DLD1 (cell line): ENCODE data around the gene FMR1.

Experiments used
- in situ Hi-C: cut with HindIII; loops from 2 replicates; pipeline ENCODE4 v1.10.0; 2017; ENCODE audit warnings: low sequenced_read_pairs

The FMR1 gene

GRCh38 chrX:147911192-147912022, at the start of gene FMR1:
TSS of gene FMR1 (plus strand) at chrX:147911919. CDS start at chrX:147912180, 261 bp downstream.
- in situ Hi-C loops, result no loop called here

GRCh38 chrX:147875866-147876596, 35.7 kb upstream of the FMR1 start:
- in situ Hi-C loops, result no loop called here

- in situ Hi-C loops, result no loop called here
These were observed 34.7 kb upstream of the FMR1 start for GRCh38 chrX:147876849-147877646.

GRCh38 chrX:147877726-147878125, 34.0 kb upstream of the FMR1 start:
- in situ Hi-C loops, result no loop called here

GRCh38 chrX:147884958-147885357, 26.8 kb upstream of the FMR1 start:
- in situ Hi-C loops, result no loop called here

- in situ Hi-C loops, result no loop called here
These were observed 21.0 kb upstream of the FMR1 start for GRCh38 chrX:147890756-147891155.

GRCh38 chrX:147891896-147892295, 19.8 kb upstream of the FMR1 start:
- in situ Hi-C loops, result no loop called here

- in situ Hi-C loops, result no loop called here
These were observed 18.0 kb upstream of the FMR1 start for GRCh38 chrX:147893741-147894140.

GRCh38 chrX:147894366-147894963, 17.3 kb upstream of the FMR1 start:
- in situ Hi-C loops, result no loop called here

- in situ Hi-C loops, result no loop called here
These were observed 14.6 kb upstream of the FMR1 start for GRCh38 chrX:147897117-147897516.

- in situ Hi-C loops, result no loop called here
These were observed 12.8 kb upstream of the FMR1 start for GRCh38 chrX:147898951-147899350.

- in situ Hi-C loops, result no loop called here
These were observed 12.2 kb upstream of the FMR1 start for GRCh38 chrX:147899379-147900114.

GRCh38 chrX:147900349-147900748, 11.4 kb upstream of the FMR1 start:
- in situ Hi-C loops, result no loop called here

- in situ Hi-C loops, result no loop called here
These were observed 10.1 kb upstream of the FMR1 start for GRCh38 chrX:147901461-147902126.

GRCh38 chrX:147902270-147902669, 9.4 kb upstream of the FMR1 start:
- in situ Hi-C loops, result no loop called here

- in situ Hi-C loops, result no loop called here
These were observed 3.6 kb upstream of the FMR1 start for GRCh38 chrX:147908106-147908505.

- in situ Hi-C loops, result no loop called here
These were observed 1.1 kb upstream of the FMR1 start for GRCh38 chrX:147910607-147911006.

- in situ Hi-C loops, result no loop called here
These were observed 528 bp downstream of the FMR1 start for GRCh38 chrX:147912093-147912801.

- in situ Hi-C loops, result no loop called here
These were observed 1.9 kb downstream of the FMR1 start for GRCh38 chrX:147913570-147913969.
